NCI-H82 (cell line): Measurements from ENCODE around the gene STH.

Source experiments
- DNase-seq: peaks from one replicate; lab custom pipeline; 2025; lab: John Stamatoyannopoulos, UW

The STH gene

GRCh38 chr17:45968732-45969131 lies 30.3 kb upstream of the STH start:
- DNase-seq: no peak

DNA sequence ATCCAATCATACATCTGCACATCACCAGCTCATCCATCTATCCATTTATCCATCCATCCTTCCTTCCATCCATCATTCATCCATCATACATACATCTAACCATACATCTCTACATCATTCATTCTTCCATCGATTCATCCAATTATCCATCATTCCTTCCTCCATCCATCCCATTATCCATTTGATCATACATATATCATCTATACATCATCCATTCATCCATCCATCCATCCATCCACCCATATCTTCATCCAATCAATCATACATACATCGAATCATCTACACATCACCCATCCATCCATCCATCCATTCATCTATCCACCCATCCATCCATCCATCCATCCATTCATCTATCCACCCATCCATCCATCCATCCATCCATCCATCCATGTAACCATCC lies 29.3 kb upstream of the STH start:
- DNase-seq: no peak

DNA sequence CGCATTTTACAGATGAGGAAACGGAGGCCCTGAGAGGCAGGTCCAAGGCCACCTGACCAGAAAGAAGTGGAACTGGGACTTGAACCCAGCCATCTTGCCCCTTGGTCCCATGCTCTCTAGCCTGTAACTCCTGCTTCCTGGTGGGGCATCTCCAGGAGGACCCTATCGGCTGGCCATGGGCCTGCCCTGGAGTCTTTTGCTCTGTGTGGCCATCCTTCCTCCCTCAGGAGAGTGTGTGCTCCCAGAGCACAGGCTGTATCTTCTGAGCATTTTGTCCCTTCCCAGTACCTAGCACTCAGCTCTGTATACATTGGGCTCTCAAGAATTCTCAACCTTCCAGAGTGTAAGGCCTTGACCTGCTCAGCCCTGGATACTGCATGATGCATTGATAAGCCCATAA lies 28.4 kb upstream of the STH start:
- DNase-seq: no peak

- no peak for DNase-seq
Measured at GRCh38 chr17:45971698-45972141, 27.3 kb upstream of the STH start.

DNA sequence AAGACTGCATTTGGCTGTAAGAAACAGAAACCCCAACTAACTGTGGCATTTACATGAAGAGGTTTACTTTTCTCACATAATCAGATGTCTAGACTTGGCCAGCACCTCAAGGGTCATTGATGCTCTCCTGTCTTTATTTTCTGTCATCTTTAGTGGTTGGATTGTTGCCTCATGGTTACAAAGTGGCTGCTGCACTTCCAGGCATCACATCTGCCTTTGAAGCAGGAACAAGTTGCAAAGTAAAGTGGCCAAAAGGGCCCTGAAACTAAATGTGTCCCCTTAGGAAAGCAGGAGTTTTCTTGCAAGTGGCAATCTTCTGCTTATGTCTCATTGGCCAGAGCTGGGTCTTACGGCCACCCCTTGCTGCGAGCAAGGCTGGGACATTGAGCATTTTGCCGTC lies 26.5 kb upstream of the STH start:
- DNase-seq: no peak

DNA sequence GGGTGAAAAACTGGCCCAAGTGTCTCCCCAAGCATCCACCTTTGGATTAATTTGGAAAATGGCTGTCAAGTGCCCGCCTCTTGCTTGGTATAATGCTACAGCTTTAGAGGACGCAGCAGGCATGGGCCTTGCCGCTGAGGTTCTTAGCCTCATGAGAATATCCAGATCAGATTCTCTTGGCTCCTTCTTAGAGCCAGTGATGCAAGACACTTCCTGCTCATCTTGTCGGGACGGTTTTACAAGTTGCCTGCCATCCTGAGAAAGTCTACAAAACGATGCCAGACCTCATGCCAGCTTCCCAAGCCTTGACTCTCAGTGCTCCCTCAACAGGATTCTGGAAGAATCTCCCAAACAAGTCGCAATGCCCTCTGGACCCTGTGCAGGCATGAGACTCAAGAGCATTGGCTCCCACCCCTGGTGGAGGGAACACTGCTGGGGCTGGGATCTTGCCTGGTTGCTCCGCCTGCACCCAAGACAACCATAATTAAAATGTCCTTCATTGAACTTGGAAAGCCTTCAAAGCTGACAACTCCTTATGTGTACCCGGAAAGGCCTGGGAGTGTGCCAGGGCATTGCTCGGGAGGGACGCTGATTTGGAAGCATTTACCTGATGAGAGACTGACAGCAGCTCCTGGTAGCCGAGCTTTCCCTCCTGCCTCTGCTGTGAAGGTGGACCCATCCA lies 25.8 kb upstream of the STH start:
- DNase-seq: no peak

- DNase-seq: no peak
Measured at GRCh38 chr17:45973946-45974859, 24.8 kb upstream of the STH start.

DNA sequence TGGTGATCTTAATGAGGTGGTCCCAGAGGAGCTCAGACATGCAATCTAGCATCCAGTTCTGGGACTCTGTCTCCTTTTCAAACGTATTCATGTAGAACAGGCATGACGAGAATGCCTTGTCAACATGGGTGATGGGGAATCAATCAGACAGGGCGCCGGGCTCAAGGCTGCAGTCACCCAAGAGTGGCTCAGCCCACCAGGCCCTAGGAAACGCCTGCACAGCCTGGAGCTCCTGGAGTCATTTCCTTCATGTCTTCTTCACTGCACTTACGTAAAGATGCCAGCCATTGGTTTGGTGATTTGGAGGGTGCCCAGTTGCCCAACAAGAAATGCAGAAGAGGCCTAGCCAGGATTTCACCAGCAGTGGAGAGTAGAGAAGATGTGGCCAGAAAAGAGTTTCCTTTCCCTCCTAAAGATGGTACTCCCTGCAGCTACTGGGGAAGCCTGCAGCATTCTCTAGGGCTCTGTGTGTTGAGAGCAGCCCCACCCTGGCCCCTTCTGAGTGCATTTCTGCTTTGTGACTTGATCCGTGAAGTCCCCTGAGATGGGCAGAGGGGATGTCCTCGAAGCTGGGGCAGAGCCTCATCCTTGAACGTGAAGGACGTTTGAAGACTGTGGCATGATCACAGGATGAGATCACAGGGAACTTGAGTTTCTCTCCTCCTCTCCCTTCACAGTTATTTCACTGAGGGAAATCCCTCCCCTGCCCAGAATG lies 24.0 kb upstream of the STH start:
- DNase-seq: no peak

GRCh38 chr17:45975640-45976295 lies 23.3 kb upstream of the STH start:
- no peak for DNase-seq

GRCh38 chr17:45976391-45976754 lies 22.7 kb upstream of the STH start:
- DNase-seq: no peak

DNA sequence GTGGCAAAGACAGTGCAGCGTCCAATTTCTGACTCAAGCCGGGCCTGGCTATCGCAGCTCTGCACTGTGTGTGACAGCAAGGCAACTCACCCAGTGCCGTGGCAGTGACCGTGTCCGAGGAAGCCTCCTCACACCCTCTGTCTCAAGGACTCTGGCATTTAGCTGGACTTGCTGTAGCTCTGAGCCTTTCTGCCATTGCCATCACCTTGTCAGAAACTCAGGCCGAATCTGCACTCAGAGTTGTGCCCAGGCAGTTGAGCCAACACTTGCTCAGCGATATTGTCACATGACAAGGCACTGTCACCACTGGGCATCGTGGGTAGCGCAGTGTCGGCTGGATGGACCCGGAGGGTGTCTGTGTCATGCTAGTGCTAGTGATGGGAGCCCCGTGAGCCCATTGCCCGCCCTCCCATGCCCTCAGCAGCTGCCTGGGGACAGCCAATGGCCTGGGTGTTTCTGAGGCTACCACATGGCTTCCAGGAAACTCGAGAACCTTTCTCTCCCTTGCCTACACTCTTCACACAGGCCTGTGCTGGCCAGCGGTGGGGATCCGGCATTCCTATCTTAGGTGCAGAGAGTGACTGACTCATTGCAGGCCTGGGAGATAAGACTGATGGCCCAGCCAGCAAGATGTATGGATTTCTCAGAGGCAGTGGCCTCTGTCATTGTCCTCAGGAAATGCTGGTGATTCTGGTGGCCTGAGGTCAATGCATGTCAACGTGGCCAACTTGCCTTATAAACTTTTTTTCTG lies 22.1 kb upstream of the STH start:
- DNase-seq: no peak

DNA sequence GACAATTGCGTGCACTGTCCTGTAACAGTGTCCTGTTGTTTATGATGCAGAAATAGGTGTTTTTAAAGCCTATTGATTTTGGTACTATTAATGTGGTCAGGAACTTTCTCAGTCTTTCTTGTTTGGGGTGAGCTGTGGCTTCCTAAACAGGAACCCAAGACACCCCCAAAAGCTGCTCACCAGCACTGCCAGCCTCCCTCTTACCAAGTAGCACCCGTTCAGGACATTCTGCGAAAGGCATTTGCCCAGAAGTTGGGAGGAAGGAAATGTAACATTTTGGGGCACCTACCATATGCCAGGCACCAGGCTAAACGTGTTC lies 21.6 kb upstream of the STH start:
- no peak for DNase-seq

- no peak for DNase-seq
Measured at GRCh38 chr17:45977976-45978626, 20.9 kb upstream of the STH start.

DNA sequence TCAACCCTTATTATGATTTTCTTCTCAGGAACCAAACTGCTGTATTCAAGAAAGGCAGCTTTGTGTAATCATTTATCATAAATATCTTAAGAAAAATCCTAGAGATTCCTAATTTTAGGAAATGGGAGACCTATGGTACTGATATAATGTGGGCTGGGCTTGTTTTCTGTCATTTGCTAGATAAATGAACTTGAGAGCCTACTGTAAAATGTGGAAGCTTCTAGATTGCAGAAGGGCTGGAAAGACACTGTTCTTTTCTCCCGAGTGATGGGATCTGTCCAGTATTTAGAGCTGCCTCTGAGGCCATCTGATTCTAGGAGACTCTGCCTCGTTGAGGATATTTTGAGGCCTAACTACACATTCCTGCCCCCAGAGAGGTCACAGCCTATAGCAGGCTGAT lies 19.9 kb upstream of the STH start:
- no peak for DNase-seq

DNA sequence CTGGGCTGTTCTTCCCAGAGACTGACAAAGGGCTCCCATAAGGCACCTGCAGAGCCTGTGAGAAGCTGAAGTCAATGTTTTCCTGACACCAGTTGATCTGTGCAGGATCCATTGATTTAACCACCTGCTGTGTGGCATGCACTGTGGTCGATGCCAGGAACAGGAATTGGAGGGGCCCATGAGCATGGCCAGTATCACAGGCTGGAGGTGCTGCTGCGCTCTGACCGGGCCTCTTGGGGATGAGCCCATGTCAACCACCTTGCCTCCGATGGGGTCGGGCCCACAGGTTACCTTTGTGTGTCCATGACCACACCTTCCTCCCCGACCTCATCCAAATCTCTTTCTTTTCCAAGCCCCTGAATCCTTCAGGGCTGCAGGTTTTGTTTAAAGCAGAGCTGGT lies 18.2 kb upstream of the STH start:
- no peak for DNase-seq

GRCh38 chr17:45981306-45981705 lies 17.7 kb upstream of the STH start:
- DNase-seq: no peak

- no peak for DNase-seq
Measured at GRCh38 chr17:45982791-45983613, 16.0 kb upstream of the STH start.

DNA sequence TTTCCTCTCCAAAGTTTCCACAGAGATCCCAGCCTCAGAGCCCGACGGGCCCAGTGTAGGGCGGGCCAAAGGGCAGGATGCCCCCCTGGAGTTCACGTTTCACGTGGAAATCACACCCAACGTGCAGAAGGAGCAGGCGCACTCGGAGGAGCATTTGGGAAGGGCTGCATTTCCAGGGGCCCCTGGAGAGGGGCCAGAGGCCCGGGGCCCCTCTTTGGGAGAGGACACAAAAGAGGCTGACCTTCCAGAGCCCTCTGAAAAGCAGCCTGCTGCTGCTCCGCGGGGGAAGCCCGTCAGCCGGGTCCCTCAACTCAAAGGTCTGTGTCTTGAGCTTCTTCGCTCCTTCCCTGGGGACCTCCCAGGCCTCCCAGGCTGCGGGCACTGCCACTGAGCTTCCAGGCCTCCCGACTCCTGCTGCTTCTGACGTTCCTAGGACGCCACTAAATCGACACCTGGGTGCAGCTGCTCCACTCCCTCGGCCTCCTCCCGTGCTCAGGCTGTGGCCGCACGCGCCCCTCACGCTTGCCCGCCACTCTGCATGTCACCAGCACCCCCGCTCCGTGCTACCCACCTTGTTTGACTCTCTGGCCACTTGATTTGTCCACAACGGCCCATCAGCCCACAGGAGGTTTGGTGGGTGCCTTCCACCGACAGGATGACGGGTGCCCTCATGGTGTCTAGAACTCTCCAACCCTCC lies 15.3 kb upstream of the STH start:
- no peak for DNase-seq

- DNase-seq: no peak
Measured at GRCh38 chr17:45984368-45984767, 14.7 kb upstream of the STH start.

- DNase-seq: no peak
Measured at GRCh38 chr17:45985447-45985846, 13.6 kb upstream of the STH start.
